ENCODE results near the gene IGSF21.

DNA sequence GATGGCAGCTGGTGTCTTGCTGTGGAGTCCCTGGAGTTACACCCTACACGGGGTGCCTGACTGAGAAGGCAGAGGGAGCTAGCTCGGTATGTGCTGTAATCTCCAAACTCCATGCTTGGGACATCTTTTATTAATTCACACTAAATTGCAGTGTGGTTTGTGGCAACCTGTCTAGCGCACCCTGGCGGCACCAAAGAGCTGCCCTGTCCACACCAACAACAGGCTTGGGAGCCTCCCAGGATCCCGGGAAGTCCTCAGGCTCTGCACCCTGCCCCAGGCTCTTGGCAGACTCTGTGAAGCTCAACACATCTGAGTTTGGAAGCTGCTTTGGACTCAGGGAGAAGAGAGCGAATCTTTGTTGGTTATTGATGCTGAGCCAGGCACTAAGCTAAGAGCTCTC is 138.9 kb downstream of the IGSF21 start:
- TF ChIP-seq, protein P1, sequence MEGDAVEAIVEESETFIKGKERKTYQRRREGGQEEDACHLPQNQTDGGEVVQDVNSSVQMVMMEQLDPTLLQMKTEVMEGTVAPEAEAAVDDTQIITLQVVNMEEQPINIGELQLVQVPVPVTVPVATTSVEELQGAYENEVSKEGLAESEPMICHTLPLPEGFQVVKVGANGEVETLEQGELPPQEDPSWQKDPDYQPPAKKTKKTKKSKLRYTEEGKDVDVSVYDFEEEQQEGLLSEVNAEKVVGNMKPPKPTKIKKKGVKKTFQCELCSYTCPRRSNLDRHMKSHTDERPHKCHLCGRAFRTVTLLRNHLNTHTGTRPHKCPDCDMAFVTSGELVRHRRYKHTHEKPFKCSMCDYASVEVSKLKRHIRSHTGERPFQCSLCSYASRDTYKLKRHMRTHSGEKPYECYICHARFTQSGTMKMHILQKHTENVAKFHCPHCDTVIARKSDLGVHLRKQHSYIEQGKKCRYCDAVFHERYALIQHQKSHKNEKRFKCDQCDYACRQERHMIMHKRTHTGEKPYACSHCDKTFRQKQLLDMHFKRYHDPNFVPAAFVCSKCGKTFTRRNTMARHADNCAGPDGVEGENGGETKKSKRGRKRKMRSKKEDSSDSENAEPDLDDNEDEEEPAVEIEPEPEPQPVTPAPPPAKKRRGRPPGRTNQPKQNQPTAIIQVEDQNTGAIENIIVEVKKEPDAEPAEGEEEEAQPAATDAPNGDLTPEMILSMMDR (IDR thresholded peaks at IDR 0.05) = no peak
- TF ChIP-seq POLR2A (IDR thresholded peaks at IDR 0.05) = no peak
- no peak for TF ChIP-seq POLR2AphosphoS5 (IDR thresholded peaks at IDR 0.05)

Data from prostate gland (tissue), 2 donors.